Endodermal cell (in vitro differentiated cells): ENCODE results near the gene ASTL. TPM values are rescaled to one million over a fixed set of nuclear protein-coding genes. Genes with fewer than 3 reads are reported as not detected.

Experiments used
- DNase-seq: peaks from one replicate; pipeline ENCODE4 v3.0.0-alpha.2; 2017
- H3K27ac ChIP-seq: 2 replicates; pipeline ENCODE4 v1.5.1; 2013; ENCODE audit warnings: mild to moderate bottlenecking, low read depth, low read length, moderate library complexity
- H3K27me3 ChIP-seq: 2 replicates; pipeline ENCODE4 v1.6.1; 2013; ENCODE audit warnings: mild to moderate bottlenecking, low read length, moderate library complexity; ENCODE audit not compliant: insufficient read depth, control insufficient read depth, poor library complexity, severe bottlenecking
- H3K36me3 ChIP-seq: 2 replicates; pipeline ENCODE4 v1.7.0; 2013; ENCODE audit warnings: mild to moderate bottlenecking, low read length, moderate library complexity; ENCODE audit not compliant: control insufficient read depth, insufficient read depth
- H3K4me1 ChIP-seq: one replicate; pipeline ENCODE4 v1.7.0; 2013; ENCODE audit warnings: low read length; ENCODE audit not compliant: control insufficient read depth, insufficient read depth
- H3K4me3 ChIP-seq: 2 replicates; pipeline ENCODE4 v1.5.1; 2013; ENCODE audit warnings: mild to moderate bottlenecking, low read length, moderate library complexity
- H3K9ac ChIP-seq: 2 replicates; pipeline ENCODE4 v1.6.1; 2013; ENCODE audit warnings: mild to moderate bottlenecking, low read length, moderate library complexity; ENCODE audit not compliant: poor library complexity, severe bottlenecking; ENCODE audit errors: extremely low read depth
- H3K9me3 ChIP-seq: 2 replicates; pipeline ENCODE4 v1.6.1; 2013; ENCODE audit warnings: mild to moderate bottlenecking, low read length, moderate library complexity; ENCODE audit not compliant: control insufficient read depth
- H3K27ac Mint-ChIP-seq: 2 replicates; pipeline ENCODE4 v1.8.0; 2020; ENCODE audit warnings: mixed read lengths
- H3K27me3 Mint-ChIP-seq: 2 replicates; pipeline ENCODE4 v1.8.0; 2021; ENCODE audit warnings: mild to moderate bottlenecking, mixed read lengths; ENCODE audit not compliant: insufficient read depth
- H3K36me3 Mint-ChIP-seq: 2 replicates; pipeline ENCODE4 v1.8.0; 2020; ENCODE audit warnings: low read depth, mixed read lengths
- H3K4me1 Mint-ChIP-seq: 2 replicates; pipeline ENCODE4 v1.8.0; 2020; ENCODE audit warnings: mixed read lengths
- H3K4me3 Mint-ChIP-seq: 2 replicates; pipeline ENCODE4 v1.8.0; 2020; ENCODE audit warnings: mild to moderate bottlenecking, moderate library complexity, mixed read lengths
- H3K9me3 Mint-ChIP-seq: 2 replicates; pipeline ENCODE4 v1.8.0; 2020; ENCODE audit warnings: mild to moderate bottlenecking, mixed read lengths
- WGBS, 2 experiments: methylation state at CpG; one replicate each; pipeline versions ENCODE4 v1.1.5 to v1.1.7; 2013; ENCODE audit warnings: missing lambda C conversion rate in 2 of 2, mixed read lengths in 1 of 2; ENCODE audit not compliant: insufficient coverage in 1 of 2, insufficient read length in 1 of 2; 5-methylcytosine and 5-hydroxymethylcytosine counted together
- total RNA-seq, 2 donors: library from RNA; stranded (reverse); fragmentation: NEBNext Ultra II Directional in 1 of 2; extraction: Animal tissue kit (Norgen Biotek cat#: 25700) in 1 of 2; gene quantifications; 2 replicates in 1 of 2; 3 replicates in 1 of 2; pipeline ENCODE4 v1.2.1, GENCODE V29; 2021
- TF ChIP-seq, protein P1 (sequence below): fragments of 200-600 bp; sonication (generic); conservative IDR thresholded peaks from 2 replicates; pipeline ENCODE4 v1.5.0; 2021; ENCODE audit warnings: antibody characterized with exemption, mild to moderate bottlenecking

The ASTL gene
- total RNA-seq, 2 donors from 2014 or later, result not detected

DNA sequence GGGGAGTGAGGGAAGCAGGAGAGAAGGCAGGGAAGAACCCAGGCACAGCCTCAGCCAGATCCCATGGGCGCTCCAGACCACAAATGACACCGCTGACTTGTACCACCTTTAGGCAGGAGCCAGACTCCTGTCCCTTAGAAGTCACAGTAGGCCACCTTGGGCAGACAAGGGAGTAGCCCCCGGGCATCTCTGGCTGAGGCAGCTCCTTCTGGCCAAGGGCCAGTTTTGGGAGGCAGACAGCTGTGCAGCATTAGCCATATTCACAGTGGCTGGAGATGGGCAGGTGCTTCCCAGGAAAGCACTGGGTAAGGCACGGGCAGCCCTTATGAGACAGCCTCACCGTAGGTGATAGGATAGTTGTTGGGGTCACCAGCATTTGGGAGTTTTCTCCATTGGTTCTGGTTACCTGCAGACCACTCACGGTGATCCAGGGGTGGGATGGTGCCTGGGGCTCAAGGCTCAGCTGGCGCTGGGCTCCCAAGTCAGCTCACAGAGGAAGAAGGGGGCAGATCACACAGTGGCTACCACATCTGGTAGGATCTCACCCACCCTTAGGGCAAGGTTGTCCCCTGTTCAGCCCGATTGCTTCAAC is 2.1 kb downstream of the ASTL start:
- 88 to 89% methylated on average over 4 to 8 of the region's 8 CpGs for WGBS, 2 experiments
- H3K27me3 ChIP-seq, result no peaks in the 10 kb centered on the region
- Mint-ChIP-seq H3K4me3 (no peak overlapping the region), H3K4me1 (peaks cover 2% of the 10 kb centered on the region), H3K9me3 (no peaks in the 10 kb centered on the region), H3K36me3 (no peaks in the 10 kb centered on the region), H3K27ac (no peak overlapping the region), H3K27me3 (peaks cover 21% of the 10 kb centered on the region)
- DNase-seq, result no peak
- no peaks in the 10 kb centered on the region for H3K36me3 ChIP-seq
- H3K9ac ChIP-seq, result no peak overlapping the region
- H3K9me3 ChIP-seq, result no peaks in the 10 kb centered on the region
- no peaks in the 10 kb centered on the region for H3K4me1 ChIP-seq
- TF ChIP-seq, protein P1, sequence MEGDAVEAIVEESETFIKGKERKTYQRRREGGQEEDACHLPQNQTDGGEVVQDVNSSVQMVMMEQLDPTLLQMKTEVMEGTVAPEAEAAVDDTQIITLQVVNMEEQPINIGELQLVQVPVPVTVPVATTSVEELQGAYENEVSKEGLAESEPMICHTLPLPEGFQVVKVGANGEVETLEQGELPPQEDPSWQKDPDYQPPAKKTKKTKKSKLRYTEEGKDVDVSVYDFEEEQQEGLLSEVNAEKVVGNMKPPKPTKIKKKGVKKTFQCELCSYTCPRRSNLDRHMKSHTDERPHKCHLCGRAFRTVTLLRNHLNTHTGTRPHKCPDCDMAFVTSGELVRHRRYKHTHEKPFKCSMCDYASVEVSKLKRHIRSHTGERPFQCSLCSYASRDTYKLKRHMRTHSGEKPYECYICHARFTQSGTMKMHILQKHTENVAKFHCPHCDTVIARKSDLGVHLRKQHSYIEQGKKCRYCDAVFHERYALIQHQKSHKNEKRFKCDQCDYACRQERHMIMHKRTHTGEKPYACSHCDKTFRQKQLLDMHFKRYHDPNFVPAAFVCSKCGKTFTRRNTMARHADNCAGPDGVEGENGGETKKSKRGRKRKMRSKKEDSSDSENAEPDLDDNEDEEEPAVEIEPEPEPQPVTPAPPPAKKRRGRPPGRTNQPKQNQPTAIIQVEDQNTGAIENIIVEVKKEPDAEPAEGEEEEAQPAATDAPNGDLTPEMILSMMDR, result no peak
- H3K4me3 ChIP-seq, result no peak overlapping the region
- no peak overlapping the region for H3K27ac ChIP-seq

DNA sequence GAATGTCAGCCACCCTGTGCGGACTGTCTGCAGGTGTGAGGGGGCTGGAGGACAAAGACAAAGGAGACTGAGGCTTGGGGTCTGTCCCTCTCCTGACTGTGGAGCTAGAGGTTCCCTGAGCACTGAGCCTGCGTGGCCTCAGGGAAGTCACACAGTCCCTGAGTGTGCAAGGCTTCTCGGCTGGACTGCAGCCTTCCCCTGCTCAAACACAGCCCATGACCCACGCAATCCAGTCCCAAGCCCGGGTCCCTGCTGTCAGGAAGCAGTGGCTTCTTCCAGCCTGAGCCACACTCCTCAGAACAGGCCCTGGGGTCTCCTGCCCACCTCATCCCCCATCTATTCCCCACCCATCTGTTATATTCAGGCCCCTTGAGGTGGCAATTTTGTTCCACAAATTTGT is 2.7 kb downstream of the ASTL start:
- WGBS, 2 experiments, result 90 to 95% methylated on average over 3 to 5 of the region's 5 CpGs

DNA sequence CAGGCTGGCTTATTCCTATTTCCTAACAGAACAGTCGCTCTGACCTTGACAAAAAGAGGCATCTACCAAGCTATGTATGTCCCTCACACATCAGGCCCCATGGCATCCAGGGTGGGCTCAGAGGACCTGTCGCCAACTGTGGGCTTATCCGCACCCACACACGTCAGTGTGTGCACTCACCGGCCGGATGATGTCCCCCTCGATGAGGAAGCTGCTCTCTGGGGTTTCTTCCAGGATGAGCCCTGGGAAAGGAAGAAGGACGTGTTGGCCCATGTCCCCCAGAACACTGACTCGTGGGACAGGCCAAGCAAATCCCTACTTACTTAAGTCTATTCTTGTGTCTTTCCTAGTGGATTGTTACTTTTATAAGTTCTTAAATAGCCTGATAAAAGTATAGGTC is 3.1 kb downstream of the ASTL start:
- peaks cover 3% of the 10 kb centered on the region for H3K27me3 ChIP-seq
- H3K9ac ChIP-seq, result no peak overlapping the region
- TF ChIP-seq, protein P1, result no peak
- H3K36me3 ChIP-seq, result no peaks in the 10 kb centered on the region
- H3K4me1 Mint-ChIP-seq, result peaks cover 2% of the 10 kb centered on the region
- H3K27ac ChIP-seq, result no peak overlapping the region
- H3K4me3 ChIP-seq, result no peak overlapping the region
- no peaks in the 10 kb centered on the region for H3K36me3 Mint-ChIP-seq
- H3K4me3 Mint-ChIP-seq, result no peak overlapping the region
- H3K27ac Mint-ChIP-seq, result no peak overlapping the region
- no peaks in the 10 kb centered on the region for H3K9me3 Mint-ChIP-seq
- H3K4me1 ChIP-seq, result no peaks in the 10 kb centered on the region
- no peak for DNase-seq
- 85 to 100% methylated on average over 2 to 9 of the region's 9 CpGs for WGBS, 2 experiments
- H3K27me3 Mint-ChIP-seq, result peaks cover 23% of the 10 kb centered on the region
- H3K9me3 ChIP-seq, result no peaks in the 10 kb centered on the region

More for the DNA sequence above, 2.7 kb downstream of the ASTL start:
- DNase-seq, result no peak
- Histone ChIP-seq H3K4me3 (no peak overlapping the region), H3K27ac (no peak overlapping the region), H3K36me3 (no peaks in the 10 kb centered on the region), H3K9me3 (no peaks in the 10 kb centered on the region), H3K9ac (no peak overlapping the region), H3K4me1 (no peaks in the 10 kb centered on the region), H3K27me3 (no peaks in the 10 kb centered on the region)
- Mint-ChIP-seq H3K36me3 (no peaks in the 10 kb centered on the region), H3K27me3 (peaks cover 21% of the 10 kb centered on the region), H3K27ac (no peak overlapping the region), H3K9me3 (no peaks in the 10 kb centered on the region), H3K4me1 (peaks cover 2% of the 10 kb centered on the region), H3K4me3 (no peak overlapping the region)
- TF ChIP-seq, protein P1, result no peak
